ENCODE data around the gene TENM4.

Gene TENM4

DNA sequence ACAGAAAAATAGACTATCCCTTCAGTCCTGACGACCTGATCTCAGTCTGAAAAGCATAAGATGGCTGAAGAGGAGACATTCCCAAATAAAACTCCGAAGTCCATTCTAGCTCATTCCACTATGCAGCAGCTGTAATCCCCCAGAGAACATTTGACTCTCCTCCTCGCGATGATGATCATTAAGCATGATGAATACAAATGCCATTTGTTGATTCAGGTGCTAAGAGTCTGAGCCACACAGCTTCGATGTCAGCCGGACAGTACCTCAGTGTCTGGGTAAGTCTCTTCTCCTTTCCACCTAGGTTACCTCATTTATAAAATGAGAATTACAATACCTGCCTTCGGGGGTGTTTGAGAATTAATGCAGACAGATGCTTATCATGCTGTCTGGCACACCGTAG is 94.8 kb downstream of the TENM4 start:
- no peak for DNase-seq (ENCODE audit: low read depth, low spot score)

DNA sequence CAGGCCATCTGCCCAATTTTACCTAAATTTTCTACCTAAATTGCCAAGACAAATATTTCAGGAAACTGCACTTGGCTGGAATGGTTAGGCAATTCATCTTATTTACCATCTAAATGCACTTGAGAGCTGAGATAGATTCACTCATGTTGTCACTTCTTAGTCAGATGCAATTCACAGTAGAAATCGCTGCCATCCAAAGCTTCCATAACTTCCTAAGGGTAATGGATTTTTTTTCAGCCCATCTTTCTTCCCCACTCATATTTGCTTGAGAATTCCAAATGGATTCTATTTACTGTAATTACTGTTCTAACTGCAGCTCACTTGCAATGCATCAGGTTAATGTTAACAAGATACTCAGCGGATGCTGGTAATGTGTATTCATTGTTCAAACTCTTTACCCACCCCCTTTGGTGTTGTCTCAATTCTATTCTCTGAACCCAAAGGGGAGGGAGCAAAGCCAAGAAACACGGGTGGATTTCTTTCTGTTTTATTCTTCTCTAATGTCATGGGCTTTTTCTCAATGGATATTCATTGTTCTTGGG is 96.0 kb downstream of the TENM4 start:
- no peak for DNase-seq (ENCODE audit: low read depth, low spot score)

DNA sequence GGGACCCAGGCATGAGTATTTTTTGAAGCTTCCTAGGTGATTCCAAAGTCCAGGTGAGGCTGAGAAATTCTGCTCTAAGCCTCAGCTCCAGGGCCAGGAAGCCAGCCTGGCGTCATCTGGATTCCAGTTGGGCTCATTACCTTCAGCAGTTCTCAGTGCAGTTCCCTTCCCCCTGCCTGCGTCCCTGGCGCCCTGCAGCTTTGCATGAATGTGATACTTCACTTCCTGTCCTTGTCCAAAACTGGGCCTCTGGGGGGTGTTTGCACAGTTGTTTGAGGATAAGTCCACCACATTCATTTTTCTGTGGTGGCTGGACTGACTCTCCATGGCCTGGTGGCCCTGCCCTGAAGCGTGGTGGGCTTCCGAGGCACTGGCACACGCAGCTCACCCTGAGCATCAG is 98.1 kb downstream of the TENM4 start:
- no peak for DNase-seq (ENCODE audit: low read depth, low spot score)

DNA sequence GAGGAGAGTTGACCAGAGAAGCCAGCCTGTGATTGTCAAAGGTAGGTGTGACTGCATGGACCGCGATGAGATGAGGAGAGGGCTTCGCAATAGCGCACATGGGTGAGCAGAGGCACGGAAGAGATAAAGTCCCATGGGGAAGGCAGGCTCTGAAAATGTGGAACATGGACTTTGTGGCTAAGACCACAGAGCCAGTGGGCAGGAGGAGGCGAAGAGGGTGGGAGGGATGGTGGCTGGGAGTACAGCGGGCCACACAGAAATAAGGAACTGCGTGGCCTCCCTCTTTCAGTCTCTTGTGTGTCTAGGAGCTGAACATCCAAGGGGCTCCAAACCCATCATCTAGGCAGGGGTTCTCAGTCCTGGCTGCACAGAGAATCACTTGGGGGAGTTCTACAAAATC is 98.6 kb downstream of the TENM4 start:
- DNase-seq (ENCODE audit: low read depth, low spot score) = no peak

DNA sequence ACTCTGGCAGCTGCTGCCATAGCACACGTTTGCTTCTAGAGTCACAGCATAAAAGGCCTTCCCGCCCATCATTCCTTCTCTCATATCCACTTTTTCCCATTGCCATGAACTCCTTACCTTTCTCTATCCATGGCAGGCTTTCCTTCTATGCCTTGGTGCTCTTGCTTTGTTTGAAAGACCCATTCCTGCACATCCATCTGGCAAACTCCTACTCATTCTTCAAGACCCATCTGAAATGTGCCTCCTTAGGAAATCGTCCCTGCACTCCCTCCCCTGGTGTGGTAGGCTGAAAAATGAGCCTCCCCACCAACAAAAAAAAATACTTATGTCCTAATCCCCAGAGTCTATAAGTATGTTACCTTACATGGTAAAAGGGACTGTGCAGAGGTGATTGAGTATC is 100.3 kb downstream of the TENM4 start:
- DNase-seq (ENCODE audit: low read depth, low spot score) = no peak

DNA sequence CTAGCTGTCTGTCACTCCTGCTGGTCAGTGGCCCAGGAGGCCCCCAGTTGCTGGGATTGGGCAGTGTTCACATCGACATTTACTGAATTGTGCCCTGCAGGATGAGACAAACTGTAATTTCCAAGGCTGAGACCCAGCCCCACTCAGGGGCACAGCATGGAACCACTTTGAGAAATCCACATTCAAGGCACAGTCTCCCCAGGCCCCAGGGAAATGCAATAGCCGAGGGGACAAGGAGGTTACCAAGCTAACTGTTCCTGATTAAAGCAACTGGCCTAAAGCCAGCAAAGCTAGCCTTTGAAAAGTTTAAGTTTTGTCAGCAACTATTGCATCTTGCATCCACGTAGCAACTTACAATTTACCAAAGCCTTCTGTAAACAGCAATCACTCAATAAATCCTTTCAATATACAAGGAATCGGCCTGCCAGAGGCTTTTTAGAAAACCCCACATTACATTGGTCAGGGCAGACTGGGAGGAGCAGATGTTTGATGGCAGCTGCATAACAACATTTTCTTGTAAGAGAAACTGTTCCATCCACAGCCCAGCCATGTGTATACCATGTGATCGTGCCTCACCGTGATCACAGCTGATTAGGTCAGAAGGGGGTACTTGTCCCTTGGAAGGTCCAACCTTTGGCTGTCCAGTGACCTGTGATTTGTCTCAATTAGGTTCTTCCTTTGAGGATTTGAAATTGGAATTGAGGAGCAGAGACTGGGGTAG is 103.9 kb downstream of the TENM4 start:
- no peak for DNase-seq (ENCODE audit: low read depth, low spot score)

DNA sequence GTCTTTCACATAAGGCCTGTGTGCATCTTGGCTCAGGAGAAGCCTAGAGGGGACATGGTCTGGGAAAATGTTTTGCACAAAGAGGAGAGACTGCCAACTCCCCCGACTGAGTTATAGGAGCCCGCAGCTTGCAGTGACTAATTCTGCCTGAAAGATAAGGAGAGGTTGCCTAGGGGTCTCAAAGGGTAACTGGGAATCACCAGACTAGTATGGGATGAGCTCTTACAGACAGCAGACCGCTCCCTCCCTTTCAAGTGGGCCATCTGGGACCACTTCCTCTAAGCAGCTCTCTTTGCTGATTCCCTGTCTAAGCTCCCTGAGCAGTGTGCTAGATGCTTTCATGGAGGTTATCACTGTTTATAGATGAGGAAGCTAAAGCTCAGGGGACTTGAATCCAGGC is 105.1 kb downstream of the TENM4 start:
- DNase-seq (ENCODE audit: low read depth, low spot score) = no peak

DNA sequence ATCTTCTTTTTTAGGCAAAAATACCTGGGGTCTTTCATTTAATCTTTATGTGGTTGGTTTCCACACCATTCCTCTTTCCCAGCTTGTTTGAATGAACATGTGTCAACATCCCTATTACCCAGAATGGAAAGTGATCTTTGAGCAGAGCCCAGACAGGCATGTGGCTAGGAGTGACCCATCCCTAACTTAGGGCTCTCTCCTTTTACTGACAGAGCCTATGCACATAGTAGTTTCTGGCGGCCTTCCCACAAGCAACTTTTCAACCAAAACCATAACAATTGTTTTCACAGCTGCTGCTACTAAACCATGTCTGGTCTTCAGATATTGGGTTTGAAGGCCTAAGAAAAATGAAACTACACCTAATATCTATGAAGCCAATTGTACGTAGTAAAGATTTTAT is 107.5 kb downstream of the TENM4 start:
- DNase-seq (ENCODE audit: low read depth, low spot score) = no peak

DNA sequence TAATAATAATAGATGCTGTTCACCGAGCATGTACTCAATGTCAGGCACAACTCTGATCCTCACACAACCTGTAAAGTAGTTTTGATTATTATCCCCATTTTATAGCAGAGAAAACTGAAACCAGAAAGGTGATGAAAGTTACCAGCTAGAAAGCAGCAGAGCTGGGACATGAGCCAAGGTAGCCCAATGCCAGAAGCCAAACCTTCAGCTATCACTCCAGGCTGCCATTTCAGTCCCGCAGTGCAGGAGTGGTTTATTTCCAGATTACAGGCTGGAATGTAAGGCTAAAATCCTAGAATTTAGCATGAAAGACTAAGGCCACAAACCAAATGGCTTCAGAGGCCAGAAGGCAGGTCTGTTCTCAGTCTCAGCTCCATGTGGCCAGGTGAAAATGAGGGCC is 108.8 kb downstream of the TENM4 start:
- DNase-seq (ENCODE audit: low read depth, low spot score) = no peak

DNA sequence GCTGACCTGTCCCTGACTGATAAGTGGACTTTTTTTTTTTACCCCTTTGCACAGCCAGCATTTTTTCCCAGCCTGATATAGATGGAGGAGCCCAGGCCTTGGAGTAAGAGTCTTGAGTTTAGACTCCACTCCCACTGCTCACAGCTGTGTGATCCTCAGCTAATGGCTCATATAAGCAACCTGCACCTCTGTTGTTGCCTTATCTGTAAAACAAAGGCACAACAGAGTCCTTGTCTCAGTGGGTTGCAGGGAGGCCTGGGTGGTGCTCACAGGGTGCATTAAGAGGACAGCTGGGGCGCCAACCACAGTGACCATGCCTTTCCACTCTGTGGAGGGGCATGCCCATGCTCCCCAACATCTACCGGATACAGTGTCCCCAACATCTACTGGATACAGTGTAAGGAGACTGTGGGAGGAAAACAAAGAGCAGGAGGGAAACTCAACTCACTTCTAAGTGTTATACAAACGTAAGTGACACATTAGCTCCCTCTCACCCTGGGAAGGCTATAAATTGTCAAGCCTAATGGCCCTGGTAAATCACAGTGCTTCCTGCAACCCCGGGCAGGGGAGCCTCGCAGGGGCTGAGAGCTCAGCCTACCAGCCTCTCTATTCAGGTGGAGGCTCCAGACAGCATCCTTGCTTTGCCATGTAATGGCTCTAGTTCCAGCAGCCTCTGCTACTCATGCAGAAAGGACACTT is 109.5 kb downstream of the TENM4 start:
- no peak for DNase-seq (ENCODE audit: low read depth, low spot score)

DNA sequence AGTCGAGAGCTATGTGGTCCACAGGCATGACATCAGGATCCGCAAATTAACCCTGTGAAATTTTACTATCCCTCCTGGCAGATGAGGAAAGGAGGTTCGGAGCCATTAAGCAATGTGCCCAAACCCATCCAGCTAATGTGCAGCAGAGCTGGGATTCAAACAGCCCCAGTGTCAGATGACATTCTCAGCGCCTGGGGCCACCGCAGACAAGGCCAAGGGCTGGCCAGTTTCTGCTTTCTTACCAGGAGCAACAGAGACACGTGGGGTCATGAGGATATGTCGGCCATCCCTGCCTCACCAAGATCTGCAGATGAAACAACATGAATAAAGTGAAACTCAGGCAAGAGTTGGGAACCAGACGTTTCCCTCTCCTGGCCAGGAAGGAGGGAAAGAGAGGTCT is 110.2 kb downstream of the TENM4 start:
- no peak for DNase-seq (ENCODE audit: low read depth, low spot score)

DNA sequence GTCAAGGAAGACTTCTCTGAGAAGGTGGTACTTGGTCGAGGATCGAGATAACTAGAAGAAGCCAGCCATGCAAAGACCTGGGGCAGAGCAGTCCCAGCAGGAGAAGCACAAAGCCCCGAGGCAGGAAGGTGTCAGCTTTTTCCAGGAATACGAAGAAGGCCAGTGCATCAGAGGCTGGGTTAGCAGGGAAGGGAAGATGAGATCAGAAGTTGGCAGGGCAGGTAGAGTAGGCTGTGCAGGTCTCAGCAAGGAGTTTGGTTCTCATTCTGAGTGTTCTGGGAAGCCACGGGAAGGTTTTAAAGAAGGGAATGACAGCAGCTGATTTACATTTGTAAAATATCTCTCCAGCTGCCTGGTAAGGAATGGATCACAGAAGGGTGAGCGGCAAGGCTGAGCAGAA is 111.3 kb downstream of the TENM4 start:
- no peak for DNase-seq (ENCODE audit: low read depth, low spot score)

DNA sequence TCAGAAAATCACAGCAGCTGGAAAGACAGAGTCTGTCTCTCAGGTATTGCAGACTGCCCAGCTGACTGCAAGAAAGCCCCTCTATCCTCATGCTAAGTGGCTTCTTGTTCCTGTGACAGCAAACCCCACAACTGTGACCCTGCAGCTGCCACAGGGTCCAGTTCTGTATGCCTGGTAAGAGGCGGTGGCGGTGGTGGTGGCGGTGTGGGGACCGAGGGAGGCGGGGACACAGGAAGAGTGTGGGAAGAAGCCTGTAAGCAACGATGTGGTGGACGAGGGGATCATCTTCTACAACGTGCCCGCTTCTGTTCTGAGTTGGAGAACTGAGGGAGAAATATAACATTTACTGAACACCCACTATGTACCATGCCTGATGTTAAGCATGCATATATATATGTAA is 112.4 kb downstream of the TENM4 start:
- no peak for DNase-seq (ENCODE audit: low read depth, low spot score)

DNA sequence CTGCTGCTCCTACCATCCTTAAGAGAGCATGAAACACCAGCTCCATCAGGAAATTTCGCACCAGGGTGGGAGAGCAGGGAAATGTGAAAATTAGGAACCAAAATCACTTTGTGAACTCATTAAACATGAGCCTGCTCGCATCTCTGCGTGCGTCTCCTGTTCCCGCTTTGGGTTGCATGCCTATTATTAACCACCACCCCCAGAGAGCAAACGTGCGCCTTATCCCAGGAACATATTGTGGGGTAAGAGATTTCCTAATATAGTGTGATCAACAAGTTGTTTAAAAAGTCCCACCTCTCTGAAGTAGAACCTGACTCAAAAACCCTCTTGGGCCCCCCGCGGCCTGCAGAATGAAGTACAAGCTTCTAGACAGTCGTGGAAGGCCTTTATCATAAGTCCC is 115.0 kb downstream of the TENM4 start:
- no peak for DNase-seq (ENCODE audit: low read depth, low spot score)

DNA sequence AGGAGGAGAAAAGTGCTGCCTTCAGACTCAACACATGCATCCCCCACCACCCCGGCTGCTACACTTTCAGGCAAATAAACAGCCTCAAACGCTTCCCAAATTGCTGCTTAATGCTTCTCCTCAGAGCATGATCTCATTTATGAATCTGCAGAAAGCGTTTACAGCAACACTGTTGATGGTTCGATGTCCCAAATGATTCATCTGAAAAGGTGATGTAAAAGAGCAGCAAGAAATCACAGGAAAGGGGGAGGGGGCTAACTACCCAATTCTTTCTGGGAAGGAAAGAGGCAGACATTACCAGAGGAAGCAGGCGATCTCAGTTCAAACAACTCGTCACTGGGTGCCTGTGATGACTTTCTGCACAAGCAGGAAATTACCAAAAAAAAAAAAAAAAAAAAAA is 119.6 kb downstream of the TENM4 start:
- DNase-seq (ENCODE audit: low read depth, low spot score) = no peak

DNA sequence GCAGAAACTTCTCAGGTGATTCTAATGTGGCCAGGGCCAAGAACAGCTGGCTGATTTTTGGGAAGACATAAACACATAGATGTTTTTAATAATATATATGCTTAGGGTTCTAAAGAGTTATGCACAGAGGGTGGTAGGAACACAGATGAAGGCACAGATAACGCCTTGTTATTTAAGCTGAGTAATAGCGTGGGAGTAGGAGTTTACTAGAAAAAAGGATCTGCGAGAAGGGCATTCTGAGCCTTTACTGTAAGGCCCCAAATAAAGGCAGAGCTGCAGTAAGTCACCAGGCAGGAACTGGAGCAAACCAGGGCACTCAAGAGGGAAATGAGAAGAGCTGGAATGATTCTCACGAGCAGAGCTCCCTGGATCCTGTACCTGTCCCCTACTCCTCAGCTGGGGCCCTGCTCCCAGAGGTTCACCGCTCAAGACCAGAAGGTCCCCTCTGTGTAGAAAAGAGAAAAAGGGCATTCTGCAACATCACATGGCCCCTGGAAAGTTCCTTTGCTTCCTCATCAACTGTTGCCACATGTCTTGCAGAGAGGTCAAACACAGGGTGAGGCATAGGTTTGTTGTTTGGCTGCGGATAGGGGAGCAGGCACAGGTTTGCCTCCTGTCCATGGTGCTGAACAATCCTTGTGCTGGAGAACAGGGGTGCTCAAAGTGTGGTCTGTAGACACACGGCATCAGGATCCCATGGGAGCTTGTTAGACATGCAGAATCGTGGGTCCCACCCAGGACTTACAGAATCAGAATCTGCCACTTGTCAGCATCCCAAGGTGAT is 125.7 kb downstream of the TENM4 start:
- peak; percentile 35 for DNase-seq (ENCODE audit: low read depth, low spot score)

DNA sequence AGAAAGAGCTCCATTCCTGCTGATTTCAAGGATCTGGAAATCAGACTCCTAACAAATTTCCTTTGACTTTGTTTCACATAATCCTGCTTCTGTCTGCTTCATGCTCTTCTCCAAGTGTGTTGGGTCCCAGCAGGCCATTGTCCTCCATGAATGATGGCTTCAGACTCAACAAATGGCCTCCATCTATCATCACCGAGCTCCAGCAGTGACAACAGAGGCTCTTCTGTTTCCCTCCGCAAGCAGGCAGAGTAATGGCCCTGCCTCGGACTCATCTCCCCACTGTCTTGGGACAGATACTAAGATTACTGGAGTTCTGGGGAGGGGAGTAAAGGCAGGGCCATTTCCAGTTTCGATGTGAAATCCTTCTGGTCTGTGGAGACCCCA is 127.3 kb downstream of the TENM4 start:
- DNase-seq (ENCODE audit: low read depth, low spot score) = no peak

DNA sequence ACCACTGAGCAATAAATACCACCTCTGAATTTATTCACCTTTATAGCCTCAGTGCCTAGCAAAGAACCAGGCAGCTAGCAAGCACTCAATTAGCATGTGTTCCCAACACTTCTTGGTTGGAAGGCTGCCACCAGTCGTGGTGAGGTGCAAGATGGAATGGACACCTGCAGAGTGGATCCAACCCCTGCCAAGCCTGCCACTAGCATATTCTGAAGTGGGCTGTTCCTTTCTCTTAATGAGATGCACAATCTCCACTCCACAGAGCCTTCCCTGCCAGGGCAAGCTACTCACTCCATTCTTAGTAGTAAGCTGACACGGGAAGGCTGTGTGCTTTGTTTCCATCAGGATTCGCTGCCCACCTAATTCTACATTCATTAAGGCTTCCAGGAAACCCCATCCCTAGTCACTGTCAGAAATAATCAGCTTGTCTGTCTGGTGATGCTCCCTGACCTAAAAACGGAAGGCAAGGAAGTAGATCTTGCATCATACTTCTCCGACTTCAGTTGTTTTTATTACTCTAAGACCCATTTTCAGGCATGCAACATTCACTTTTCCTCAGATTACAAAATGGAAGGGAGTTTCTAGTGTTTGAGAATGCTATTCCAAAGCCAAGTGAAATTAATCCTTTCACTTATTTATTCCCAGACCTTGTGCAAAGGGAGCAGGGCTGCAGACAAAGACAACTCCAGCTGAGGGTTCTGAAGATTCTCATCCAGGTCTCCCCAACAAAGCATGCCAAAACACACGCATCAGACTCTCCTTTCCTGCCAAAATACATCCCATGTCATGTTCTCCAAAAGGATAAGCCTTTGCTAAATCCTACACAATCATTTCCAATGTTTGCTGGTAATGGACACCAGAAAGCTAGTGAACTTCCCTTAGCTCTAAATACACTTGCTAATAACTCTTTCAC is 128.0 kb downstream of the TENM4 start:
- DNase-seq (ENCODE audit: low read depth, low spot score) = no peak

DNA sequence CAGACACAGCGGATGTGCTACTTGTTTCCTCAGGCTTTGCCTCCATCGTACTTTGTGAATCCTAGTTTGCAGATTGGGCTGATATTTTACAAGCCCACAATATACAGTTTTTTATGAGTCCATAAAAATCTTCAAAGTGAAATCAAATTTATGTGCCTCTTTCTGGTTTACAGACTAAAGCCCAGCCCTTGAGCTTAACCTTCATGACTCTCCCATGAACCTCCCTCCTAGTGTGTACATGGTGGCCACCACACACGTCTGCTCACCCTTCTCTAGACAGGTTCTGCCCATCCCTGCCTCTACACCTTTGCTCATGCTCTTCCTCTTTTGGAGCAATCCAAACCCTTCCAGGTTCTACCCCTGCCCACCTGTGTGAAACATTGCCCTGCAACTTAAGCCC is 129.4 kb downstream of the TENM4 start:
- DNase-seq (ENCODE audit: low read depth, low spot score) = no peak

DNA sequence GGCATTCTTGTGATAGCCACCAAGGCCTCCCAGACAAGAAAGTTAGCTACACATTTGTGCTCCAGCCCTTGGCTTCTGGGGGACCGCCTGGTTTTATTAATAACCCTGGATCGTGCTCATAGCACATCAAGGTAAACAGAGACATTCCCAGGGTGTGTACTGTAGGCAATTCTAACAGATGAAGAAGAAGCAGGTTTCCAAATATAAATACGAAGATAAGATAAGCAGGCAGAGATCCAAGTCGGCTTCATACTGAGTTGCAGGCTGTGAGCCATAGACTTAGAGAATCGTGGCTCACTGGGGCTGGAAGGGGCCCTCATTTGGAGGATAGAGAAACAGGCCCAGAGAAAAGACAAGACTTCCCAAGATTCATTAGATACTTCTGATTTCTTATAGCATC is 131.4 kb downstream of the TENM4 start:
- no peak for DNase-seq (ENCODE audit: low read depth, low spot score)

DNA sequence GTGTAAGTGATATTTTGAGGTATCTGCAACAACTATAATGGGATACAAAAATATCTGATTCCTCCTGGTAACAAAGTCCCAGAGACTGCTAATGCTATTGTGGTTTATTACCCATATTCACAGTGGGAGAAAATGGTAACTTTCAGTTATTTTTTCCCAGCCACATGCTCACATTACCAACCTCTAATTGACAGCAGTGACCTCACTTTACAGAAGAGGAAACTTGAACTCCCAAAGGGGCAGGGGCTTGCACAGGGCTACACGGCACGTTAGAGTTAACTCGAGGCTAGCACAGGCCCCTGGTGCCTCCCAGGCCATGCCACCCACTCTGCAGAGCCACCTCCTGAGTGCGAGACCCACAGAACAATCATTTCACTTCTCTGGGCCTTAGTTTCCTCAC is 132.4 kb downstream of the TENM4 start:
- no peak for DNase-seq (ENCODE audit: low read depth, low spot score)

Data from iPS DF 19.7 (cell line).